Right renal cortex interstitium (tissue), 3 donors: ENCODE measurements around the gene KRTAP9-8. TPM values are rescaled to one million over a fixed set of nuclear protein-coding genes. Genes with fewer than 3 reads are reported as not detected.
"Not testable (repeated sequence)": the region's sequence is repeated elsewhere in the genome, so short reads cannot be mapped to it uniquely, and the experiment has no call there.

Experiments used
- DNase-seq, 3 donors: peaks; one replicate each; pipeline ENCODE4 v3.0.0-alpha.2; 2013; ENCODE audit warnings: low read depth in 3 of 3, low spot score in 2 of 3
- polyA plus RNA-seq, 3 donors: library from polyadenylated mRNA; unstranded; fragments of 120-200 nt; gene quantifications; one replicate each; pipeline ENCODE4 v1.2.1, GENCODE V29; 2013; ENCODE audit not compliant: insufficient read length in 3 of 3

The KRTAP9-8 gene, protein sequence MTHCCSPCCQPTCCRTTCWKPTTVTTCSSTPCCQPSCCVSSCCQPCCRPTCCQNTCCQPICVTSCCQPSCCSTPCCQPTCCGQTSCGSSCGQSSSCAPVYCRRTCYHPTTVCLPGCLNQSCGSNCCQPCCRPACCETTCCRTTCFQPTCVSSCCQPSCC
- polyA plus RNA-seq = not detected

DNA sequence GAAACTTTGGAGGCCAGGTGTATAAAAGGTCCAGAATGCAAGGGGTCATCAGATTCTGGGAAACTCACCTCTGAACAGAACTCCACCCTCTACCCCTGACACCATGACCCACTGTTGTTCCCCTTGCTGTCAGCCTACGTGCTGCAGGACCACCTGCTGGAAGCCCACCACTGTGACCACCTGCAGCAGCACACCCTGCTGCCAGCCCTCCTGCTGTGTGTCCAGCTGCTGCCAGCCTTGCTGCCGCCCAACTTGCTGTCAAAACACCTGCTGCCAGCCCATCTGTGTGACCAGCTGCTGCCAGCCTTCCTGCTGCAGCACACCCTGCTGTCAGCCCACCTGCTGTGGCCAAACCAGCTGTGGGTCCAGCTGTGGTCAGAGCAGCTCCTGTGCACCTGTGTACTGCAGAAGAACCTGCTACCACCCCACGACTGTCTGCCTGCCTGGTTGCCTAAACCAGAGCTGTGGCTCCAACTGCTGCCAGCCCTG lies at the start of gene KRTAP9-8:
KRTAP9-8 (plus strand) TSS at position 51 of the 489 bp plus-strand sequence; CDS start at position 104, 53 bp downstream.
- not testable (repeated sequence) for DNase-seq

DNA sequence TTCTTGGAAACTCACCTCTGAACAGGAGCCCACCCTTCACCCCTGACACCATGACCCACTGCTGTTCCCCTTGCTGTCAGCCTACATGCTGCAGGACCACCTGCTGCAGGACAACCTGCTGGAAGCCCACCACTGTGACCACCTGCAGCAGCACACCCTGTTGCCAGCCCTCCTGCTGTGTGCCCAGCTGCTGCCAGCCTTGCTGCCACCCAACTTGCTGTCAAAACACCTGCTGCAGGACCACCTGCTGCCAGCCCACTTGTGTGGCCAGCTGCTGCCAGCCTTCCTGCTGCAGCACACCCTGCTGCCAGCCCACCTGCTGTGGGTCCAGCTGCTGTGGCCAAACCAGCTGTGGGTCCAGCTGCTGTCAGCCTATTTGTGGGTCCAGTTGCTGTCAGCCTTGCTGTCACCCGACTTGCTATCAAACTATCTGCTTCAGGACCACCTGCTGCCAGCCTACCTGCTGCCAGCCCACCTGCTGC lies 47.9 kb upstream of the KRTAP9-8 start, which contains the start of gene KRTAP9-1:
KRTAP9-1 (plus strand) TSS at position 51 of the 482 bp plus-strand sequence; CDS start at position 51, 0 bp downstream.
- DNase-seq = not testable (repeated sequence)

DNA sequence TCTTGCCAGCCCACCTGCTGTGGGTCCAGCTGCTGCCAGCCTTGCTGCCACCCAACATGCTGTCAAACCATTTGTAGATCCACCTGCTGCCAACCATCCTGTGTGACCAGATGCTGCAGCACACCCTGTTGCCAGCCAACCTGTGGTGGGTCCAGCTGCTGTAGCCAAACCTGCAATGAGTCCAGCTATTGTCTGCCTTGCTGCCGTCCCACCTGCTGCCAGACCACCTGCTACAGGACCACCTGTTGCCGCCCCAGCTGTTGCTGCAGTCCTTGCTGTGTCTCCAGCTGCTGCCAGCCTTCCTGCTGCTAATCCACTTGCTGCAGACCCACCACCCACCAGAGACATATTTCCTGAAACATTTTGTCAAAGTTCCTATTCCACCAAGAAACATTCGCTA lies 47.5 kb upstream of the KRTAP9-8 start:
- DNase-seq = no peak

DNA sequence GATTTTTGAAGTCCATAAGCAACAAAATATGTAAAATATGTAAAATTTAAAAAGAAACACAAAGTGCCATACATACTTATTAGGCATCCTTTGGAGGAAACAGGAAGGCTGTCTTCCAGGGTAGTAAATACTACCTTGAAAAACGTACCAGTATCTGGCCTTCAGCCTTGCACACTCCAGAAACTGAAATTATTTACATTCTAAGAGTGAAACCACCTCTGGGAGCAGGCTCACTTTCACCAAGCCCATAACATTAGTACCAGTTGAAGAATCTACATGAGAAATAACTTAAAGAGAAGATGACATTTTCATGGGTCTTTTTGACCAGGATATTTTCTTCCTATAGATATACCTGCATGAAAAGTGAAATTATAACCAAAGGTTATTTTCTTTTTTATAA lies 41.7 kb upstream of the KRTAP9-8 start:
- no peak for DNase-seq

DNA sequence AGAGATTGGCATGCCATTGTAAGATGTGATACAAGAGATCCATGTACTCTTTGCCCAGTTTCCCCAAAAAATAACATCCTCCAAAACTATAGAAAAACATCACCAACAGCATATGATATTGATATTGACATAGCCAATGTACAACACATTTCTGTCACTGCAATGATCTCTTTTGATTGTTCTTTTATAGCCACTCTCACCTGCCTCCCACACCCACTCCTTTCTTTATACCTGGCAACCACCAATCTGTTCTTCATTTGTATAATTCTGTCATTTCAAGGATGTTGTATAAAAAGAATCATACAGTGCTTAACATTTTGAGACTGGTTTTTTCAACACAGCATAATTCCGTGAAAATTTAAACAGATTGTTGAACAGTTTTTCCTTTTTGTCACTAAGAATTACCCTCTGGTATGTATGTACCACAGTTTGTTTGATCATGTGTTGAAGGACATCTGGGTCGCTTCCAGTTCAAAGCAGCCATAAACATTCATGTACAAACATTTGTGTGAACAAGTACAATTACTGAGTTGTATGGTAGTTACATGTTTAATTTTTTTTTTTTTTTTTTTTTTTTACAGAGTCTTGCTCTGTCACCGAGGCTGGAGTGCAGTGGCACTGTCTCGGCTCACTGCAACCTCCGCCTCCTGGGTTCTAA lies 38.2 kb upstream of the KRTAP9-8 start:
- DNase-seq = no peak

DNA sequence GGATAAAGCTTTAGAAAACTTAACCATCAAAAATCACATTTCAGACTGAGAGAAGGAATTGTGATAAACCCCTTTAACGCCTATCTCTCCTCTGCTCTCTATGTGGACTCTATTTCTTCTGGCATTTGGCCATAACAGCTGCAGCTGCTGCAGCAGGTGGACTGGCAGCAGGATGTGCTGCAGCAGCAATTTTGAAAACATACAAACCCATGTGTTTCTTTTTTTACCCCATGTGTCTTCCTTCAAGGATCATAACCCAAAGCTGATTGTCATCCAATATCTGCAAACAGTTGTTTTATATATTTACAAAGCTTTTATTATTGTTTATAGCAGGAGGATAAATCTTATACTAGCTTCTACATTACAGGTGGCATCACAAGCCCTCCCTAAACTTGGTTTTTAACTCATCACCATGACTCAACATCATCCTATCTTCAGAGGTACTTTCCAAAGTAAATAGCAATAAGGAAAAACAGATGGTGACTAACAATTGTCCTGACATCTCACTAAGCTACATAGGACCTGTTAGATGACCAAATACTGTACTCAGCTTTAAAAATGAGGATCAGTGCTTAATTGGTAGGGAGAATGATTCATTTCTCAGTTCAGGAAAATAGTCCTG lies 25.8 kb upstream of the KRTAP9-8 start:
- DNase-seq = no peak

DNA sequence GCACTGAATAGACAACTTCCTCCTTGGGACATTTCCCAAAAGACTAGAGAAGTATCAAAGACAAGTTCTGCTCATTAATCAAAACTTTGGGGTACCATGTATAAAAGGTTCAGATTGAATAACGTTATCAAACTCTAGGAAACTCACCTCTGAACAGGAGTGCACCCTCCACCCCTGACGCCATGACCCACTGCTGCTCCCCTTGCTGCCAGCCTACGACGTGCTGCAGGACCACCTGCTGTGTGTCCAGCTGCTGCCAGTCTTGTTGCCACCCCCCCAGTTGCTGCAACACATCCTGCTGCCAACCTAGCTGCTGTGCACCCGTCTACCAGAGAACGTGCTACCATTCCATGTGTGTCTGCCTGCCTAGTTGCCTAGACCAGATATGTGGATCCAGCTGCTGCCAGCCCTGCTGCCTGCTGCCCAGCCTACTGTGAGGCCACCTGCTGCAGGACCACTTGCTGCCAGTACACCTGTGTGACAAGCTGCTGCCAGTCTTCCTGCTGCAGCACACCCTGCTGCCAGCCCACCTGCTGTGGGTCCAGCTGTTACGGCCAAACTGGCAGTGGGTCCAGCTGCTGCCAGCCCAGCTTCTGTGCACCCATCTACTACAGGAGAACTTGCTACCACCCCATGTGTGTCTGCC lies 25.2 kb upstream of the KRTAP9-8 start:
- no peak for DNase-seq

DNA sequence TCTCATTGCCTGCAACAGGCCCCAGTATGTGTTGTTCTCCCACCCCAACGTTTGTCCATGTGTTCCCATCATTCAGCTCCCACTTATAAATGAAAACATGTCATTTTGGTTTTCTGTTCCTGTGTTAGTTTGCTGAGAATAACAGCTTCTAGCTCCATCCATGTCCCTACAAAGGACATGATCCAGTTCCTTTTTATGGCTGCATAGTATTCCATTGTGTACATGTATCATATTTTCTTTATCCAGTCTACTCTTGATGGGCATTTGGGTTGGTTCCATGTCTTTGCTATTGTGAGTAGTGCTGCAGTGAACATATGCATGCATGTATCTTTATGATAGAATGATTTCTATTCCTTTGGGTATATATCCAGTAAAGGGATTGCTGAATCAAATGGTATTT lies 22.1 kb upstream of the KRTAP9-8 start:
- no peak for DNase-seq

DNA sequence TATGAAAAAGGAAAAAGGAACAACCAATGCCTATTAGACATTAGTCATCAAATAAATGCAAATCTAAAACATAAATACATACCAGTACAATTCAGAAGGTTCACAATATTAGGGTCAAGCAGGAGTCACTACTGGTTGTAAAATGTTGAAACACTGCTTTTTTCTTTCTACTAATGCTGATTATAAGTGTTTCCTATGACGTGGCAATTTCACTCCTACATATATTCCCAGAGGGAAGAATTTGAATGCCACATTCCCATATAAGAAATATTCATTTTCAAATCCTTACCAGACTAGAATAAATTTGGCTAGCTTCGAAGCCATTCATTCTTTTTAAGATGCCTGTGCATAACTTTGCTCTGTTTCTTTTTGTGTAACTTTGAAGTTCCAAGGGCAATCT lies 14.0 kb upstream of the KRTAP9-8 start:
- DNase-seq = no peak

DNA sequence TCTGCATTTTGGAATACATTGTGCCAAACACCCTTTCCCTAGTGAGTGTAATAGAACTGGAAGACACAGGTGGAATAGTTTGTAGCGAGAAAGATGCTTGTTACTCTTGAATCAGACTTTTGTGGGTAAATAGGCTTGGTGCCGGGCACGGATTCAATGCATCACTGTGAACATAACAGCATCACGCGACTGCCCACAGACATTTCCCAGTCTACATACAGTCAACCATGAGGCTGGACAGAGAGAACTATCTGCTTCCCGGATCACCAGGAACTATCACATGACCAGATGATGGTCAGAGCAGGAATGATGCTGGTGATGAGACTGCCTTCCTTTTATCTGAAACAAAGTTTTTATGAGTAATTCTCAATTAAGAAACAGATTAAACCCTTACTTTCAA lies 11.7 kb upstream of the KRTAP9-8 start:
- DNase-seq = no peak

DNA sequence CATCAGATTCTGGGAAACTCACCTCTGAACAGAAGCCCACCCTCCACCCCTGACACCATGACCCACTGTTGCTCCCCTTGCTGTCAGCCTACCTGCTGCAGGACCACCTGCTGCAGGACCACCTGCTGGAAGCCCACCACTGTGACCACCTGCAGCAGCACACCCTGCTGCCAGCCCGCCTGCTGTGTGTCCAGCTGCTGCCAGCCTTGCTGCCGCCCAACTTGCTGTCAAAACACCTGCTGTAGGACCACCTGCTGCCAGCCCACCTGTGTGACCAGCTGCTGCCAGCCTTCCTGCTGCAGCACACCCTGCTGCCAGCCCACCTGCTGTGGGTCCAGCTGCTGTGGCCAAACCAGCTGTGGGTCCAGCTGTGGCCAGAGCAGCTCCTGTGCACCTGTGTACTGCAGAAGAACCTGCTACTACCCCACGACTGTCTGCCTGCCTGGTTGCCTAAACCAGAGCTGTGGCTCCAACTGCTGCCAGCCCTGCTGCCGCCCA lies 11.2 kb upstream of the KRTAP9-8 start, which contains the start of gene KRTAP9-2:
KRTAP9-2 (plus strand) TSS at position 51 of the 498 bp plus-strand sequence; CDS start at position 58, 7 bp downstream.
- not testable (repeated sequence) for DNase-seq

DNA sequence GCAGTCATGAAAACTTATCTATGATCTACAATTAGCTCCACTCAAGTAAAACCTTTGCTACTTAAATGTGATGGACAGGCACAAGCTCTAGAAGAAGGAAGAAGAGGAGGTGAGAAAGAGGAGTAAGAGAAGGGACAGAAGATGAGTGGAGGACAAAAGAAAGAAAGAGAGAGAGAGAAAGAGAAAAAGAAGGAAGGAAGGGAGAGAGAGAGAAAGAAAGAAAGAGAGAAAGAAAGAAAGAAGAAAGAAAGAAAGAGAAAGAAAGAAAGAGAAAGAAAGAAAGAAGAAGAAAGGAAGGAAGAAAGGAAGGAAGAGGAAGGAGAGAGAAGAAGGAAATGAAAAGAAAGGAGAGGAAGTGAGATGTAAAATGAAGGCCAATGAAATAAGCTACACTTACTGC lies 7.7 kb upstream of the KRTAP9-8 start:
- no peak for DNase-seq

DNA sequence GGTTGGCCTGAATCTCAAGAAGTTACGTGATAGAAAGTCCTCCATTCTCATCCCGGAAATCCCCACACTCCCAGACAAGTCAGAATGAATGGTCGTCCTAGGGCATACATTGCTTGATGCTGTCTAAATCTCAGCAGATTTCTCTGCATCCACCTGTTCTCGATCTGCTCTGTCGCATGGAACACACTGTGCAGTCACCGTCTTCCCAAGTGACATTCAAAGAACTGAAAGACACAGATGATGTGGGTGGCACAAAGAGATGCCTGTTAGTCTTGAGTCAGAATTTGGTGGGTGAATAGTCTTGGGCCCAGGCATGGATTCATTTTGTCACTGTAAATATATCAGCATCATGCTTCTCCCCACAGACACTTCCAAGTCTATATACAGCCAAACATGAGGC lies 6.1 kb upstream of the KRTAP9-8 start:
- DNase-seq = no peak

DNA sequence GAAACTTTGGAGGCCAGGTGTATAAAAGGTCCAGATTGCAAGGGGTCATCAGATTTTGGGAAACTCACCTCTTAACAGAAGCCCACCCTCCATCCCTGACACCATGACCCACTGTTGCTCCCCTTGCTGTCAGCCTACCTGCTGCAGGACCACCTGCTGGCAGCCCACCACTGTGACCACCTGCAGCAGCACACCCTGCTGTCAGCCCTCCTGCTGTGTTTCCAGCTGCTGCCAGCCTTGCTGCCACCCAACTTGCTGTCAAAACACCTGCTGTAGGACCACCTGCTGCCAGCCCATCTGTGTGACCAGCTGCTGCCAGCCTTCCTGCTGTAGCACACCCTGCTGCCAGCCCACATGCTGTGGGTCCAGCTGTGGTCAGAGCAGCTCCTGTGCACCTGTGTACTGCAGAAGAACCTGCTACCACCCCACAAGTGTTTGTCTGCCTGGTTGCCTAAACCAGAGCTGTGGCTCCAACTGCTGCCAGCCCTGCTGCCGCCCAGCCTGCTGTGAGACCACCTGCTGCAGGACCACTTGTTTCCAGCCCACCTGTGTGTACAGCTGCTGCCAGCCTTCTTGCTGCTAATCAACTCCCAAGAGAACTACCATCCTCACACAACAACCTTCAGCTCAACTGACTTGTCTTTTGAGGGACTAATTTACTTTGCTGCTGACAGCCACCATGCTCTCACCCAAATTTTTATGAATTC lies 5.2 kb upstream of the KRTAP9-8 start, which contains the start of gene KRTAP9-3:
KRTAP9-3 (plus strand) TSS at position 51 of the 707 bp plus-strand sequence; CDS start at position 104, 53 bp downstream.
- DNase-seq = not testable (repeated sequence)

DNA sequence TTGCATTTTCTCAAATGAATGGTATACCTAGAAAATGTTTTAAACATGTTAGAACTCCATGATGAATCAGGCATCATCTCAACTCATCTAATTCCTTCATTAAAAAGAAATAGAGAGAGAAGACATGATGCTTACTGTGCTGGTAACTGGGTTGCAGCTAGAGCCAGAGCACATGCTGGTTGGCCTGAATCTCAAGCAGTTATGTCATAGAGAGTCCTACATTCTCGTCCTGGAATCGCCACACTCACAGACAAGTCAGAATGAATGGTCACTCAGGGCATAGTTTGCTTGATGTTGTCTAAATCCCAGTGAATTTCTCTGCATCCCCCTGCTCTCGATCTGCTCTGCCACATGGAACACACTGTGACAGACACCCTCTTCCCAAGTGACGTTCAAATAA lies 683 bp upstream of the KRTAP9-8 start:
- not testable (repeated sequence) for DNase-seq

DNA sequence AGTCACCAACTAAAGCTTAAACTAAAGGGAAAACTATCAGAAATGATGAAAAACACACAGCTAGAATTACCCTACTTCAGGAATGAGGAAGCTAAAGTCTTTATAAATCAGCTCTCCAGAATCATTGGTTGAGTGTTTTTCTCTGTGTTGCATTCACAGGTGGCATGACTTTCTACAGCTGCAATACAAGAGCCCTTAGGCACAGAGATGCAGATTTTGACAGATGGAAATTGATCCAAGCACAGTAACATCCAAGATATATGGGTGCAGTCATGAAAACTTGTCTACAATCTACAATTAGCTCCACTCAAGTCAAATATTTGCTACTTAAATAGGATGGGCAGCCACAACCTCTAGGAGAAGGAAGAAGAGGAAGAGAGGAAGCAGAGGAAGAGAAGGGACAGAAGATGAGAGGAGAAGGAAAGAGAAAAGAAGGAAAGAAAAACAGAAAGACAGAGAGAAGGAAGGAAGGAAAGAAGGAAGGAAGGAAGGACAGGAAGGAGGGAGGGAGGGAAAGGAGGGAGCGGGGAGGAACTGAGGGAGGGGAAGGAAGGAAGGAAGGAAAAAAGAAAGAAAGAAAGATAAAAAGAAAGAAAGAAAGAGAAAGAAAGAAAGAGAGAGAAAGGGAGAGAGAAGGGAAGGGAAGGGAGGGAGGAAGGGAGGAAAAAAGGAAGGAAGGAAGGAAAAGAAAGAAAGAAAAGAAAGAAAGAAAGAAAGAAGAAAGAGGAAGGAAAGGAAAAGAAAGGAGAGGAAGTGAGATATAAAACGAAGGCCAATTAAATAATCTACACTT lies 9.4 kb downstream of the KRTAP9-8 start:
- not testable (repeated sequence) for DNase-seq

DNA sequence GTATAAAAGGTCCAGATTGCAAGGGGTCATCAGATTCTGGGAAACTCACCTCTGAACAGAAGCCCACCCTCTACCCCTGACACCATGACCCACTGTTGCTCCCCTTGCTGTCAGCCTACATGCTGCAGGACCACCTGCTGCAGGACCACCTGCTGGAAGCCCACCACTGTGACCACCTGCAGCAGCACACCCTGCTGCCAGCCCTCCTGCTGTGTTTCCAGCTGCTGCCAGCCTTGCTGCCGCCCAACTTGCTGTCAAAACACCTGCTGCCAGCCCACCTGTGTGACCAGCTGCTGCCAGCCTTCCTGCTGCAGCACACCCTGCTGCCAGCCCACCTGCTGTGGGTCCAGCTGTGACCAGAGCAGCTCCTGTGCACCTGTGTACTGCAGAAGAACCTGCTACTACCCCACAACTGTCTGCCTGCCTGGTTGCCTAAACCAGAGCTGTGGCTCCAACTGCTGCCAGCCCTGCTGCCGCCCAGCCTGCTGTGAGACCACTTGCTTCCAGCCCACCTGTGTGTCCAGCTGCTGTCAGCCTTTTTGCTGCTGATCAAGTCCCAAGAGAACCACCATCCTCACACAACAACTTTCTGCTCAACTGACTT lies 11.9 kb downstream of the KRTAP9-8 start, which contains the start of gene KRTAP9-4:
KRTAP9-4 (plus strand) TSS at position 51 of the 604 bp plus-strand sequence; CDS start at position 85, 34 bp downstream.
- DNase-seq = not testable (repeated sequence)

DNA sequence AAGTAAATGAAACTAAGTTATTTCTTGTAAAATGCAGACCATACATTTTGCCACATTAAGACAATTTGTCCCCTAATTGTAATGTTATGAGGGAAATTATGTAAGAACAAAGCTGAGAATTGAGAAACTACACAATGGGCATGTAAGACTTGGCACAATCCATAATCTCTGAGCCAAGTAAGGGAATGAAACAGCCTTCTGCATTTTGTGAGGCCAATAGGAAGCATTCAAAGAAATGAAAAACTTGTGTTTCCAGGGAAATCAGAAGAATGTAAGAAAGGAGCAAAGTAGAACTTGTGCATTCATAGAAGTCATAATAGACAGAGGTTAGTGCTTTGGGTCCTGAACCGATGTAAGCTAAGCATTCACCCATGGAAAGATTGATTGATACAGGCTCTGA lies 13.5 kb downstream of the KRTAP9-8 start:
- DNase-seq = no peak

DNA sequence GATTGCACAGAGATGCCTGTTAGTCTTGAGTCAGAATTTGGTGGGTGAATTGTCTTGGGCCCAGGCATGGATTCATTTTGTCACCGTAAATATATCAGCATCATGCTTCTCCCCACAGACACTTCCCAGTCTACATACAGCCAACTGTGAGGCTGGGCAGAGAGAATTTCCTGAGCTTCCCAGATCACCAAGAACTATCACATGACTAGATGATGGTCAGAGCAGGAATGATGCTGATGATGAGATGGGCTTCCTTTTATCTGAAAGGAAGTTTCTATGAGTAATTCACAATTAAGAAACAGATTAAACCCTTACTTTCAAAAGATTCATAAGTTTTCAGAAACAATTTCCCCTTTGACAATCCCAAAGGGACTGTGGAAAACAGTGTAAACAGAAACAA lies 17.1 kb downstream of the KRTAP9-8 start:
- DNase-seq = no peak
